Spinal cord (tissue), 10 donors: Measurements from ENCODE around the gene DKC1. TPM values are rescaled to one million over a fixed set of nuclear protein-coding genes. Genes with fewer than 3 reads are reported as not detected.

Source experiments
- DNase-seq, 6 donors: peaks; one replicate each; pipeline versions ENCODE4 v3.0.0 to v3.0.0-alpha.2; 2013 to 2015; ENCODE audit warnings: low spot score in 6 of 6, low read depth in 4 of 6
- H3K27ac ChIP-seq: one replicate; pipeline ENCODE4 v1.5.1; 2013; ENCODE audit warnings: low read depth, low read length, control low read depth
- H3K27me3 ChIP-seq: one replicate; pipeline ENCODE4 v1.6.1; 2013; ENCODE audit warnings: low read length; ENCODE audit not compliant: control insufficient read depth, insufficient read depth
- H3K36me3 ChIP-seq: one replicate; pipeline ENCODE4 v1.6.1; 2013; ENCODE audit warnings: low read length; ENCODE audit not compliant: control insufficient read depth, insufficient read depth
- H3K4me1 ChIP-seq: one replicate; pipeline ENCODE4 v1.6.1; 2013; ENCODE audit warnings: low read length; ENCODE audit not compliant: control insufficient read depth, insufficient read depth
- H3K4me3 ChIP-seq: one replicate; pipeline ENCODE4 v1.5.1; 2013; ENCODE audit warnings: low read depth, low read length, control low read depth
- H3K9me3 ChIP-seq: one replicate; pipeline ENCODE4 v1.6.1; 2013; ENCODE audit warnings: low read length; ENCODE audit not compliant: control insufficient read depth, insufficient read depth
- WGBS: methylation state at CpG from one replicate; pipeline ENCODE4 v1.1.5; 2013; ENCODE audit warnings: missing lambda C conversion rate; ENCODE audit not compliant: insufficient coverage; 5-methylcytosine and 5-hydroxymethylcytosine counted together
- polyA plus RNA-seq, 2 donors: library from polyadenylated mRNA; unstranded; fragments of 120-200 nt; gene quantifications; one replicate each; pipeline ENCODE4 v1.2.1, GENCODE V29; 2013; ENCODE audit not compliant: insufficient read length in 2 of 2
- total RNA-seq, 2 donors: library from RNA; depleted of rRNA in 1 of 2; stranded (reverse); fragments of 120-200 nt in 1 of 2; fragments of >200 nt in 1 of 2; gene quantifications; one replicate each; pipeline versions ENCODE4 v1.2.3 to v1.2.4, GENCODE V29; 2013 to 2014
- donor health status: healthy.

Gene DKC1
- total and polyA plus RNA-seq, 4 donors = 20.1 to 42.4 (median 34.0) TPM

DNA sequence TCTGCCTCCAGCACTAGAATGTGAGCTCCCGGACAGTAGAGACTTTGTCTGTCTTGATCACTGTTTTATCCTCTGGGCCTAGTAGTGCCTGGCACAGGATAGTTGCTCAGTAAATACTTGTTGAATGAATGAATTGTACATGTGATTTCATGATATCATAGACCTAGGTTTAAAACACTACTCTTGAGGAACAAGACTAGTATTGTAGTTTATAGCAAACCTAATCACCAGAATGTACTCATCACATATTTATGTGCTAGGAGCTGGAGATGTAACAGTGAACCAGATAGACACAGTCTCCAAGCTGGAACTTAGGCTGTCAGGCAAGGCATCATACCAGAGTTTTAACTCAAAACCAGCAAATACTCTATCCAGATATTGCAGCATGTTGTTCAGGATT, 35.2 kb upstream of the DKC1 start:
- no peak for DNase-seq
- WGBS = no CpG with 5 or more reads among the region's 1 CpG

DNA sequence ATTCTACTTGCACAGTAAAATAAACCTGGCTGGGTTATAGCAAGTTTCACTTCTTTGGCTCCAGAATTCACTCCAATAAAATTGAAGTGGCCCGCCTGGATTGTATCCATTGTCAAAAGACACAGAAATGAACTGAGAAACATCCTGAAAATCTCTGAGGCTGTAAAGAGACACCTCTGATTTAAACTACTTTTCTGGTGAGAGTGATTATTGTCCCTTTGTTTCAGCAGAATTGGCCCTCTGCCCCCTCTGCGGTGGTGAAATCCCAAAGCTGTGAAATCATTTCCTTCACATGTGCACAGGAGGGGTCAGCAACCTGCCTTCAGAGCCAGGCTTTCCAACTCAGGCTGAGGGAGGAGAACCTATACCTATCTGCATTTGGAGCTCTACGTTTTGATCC, 34.8 kb upstream of the DKC1 start:
- peak overlapping the region; percentile 49 for H3K27ac ChIP-seq
- DNase-seq = peak in 1 of 6 donors; percentile 23
- 40% methylated on average over 3 of the region's 3 CpGs for WGBS

More for the DNA sequence above, 35.2 kb upstream of the DKC1 start:
- Histone ChIP-seq H3K9me3 (no peaks in the 10 kb centered on the region), H3K4me3 (no peak overlapping the region), H3K27me3 (no peaks in the 10 kb centered on the region), H3K4me1 (no peaks in the 10 kb centered on the region), H3K27ac (peak overlapping the region; percentile 49), H3K36me3 (no peaks in the 10 kb centered on the region)

DNA sequence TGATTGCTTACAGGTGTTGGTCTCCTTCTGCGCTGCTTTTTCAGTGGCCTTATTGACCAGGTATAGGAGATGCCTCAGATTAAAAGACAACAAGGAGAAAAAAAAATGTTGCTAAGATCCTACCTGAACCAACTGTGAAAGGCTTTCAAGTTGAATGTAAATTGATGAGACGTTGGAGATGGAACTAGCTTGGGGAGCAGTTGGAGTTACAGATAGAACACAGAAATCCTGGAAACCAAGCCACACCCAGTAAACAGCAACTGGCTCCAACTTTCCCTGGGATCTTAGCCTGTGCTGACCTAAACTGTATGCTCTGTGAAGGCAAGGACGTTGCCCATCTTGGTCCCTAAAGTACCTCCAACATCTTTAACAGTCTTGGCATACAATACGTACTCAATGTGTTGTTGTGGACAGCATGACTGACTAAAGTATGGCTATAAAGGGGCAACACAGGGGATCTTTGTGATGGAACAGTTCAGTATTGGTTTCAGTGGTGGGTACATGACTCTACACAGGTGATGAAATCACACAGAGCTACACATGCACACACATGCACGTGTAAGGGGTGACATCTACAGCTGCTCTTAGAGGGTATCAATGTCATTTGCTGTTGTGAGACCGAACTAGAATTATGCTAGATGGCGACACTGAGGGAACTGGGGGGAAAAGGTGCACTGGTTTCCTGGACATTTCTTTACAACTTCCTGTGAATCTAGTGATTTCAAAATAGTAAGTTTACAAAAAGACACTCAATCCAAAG, 34.1 kb upstream of the DKC1 start:
- 83% methylated on average over 1 of the region's 7 CpGs for WGBS
- no peak for DNase-seq
- no peaks in the 10 kb centered on the region for H3K27me3 ChIP-seq
- no peak overlapping the region for H3K27ac ChIP-seq
- H3K36me3 ChIP-seq = no peaks in the 10 kb centered on the region
- no peaks in the 10 kb centered on the region for H3K9me3 ChIP-seq
- no peak overlapping the region for H3K4me3 ChIP-seq
- H3K4me1 ChIP-seq = no peaks in the 10 kb centered on the region

More for the DNA sequence above, 34.8 kb upstream of the DKC1 start:
- H3K4me1 ChIP-seq = no peaks in the 10 kb centered on the region
- no peaks in the 10 kb centered on the region for H3K36me3 ChIP-seq
- no peak overlapping the region for H3K4me3 ChIP-seq
- no peaks in the 10 kb centered on the region for H3K27me3 ChIP-seq
- H3K9me3 ChIP-seq = no peaks in the 10 kb centered on the region

DNA sequence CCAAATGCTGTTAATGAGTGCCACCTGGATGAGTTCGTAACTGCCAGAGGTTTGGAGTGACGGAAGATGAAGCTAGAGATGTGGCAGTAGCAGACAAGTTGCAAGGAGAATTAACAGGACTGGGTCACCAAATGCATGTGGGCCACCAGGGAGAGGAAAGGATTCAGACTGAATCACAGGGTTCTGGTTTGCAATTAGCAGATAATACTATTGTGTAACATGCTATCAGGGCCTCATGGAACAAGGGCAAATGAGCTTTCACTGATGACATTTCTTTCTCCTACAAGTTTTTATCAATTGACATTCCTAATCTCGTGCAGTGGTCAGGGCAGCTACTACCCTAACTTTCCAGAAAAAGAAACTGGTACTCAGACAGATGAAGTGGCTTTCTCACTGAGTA, 33.2 kb upstream of the DKC1 start:
- no peak overlapping the region for H3K27ac ChIP-seq
- H3K4me1 ChIP-seq = peaks cover 1% of the 10 kb centered on the region
- DNase-seq = no peak
- no peaks in the 10 kb centered on the region for H3K27me3 ChIP-seq
- H3K4me3 ChIP-seq = no peak overlapping the region
- WGBS = 67% methylated on average over 3 of the region's 3 CpGs
- no peaks in the 10 kb centered on the region for H3K9me3 ChIP-seq
- H3K36me3 ChIP-seq = no peaks in the 10 kb centered on the region

DNA sequence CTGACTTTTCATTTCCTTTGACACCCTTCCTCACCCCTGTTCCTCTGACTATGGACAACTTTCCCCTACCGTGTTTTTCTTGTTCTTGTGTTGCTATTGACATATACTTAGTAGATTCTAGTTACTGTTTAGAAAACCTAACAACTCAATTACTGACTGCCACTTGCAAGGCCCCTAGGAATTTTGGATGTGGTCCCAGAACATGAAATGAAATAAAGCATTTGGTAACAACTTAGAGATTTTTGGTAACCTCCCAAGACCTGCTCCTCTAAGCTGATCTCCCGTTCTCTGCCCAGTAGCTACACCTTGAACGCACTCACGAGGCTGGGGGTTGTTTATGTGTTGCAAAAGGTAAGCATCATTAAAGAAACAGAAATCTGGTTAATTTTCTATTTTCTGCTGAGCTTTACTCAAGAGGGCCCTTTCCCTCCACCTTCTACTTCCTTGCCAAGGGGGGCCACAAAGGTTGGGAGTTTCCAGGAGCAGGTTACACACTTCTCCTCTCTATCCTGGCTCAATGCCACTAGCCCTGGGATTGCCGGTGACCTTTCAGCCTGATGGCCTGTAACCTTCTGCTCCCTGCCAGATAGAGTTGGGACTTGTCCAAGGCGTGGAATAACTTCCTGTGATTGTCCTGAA, 32.3 kb upstream of the DKC1 start:
- H3K27ac ChIP-seq = peak overlapping the region; percentile 10
- H3K36me3 ChIP-seq = no peaks in the 10 kb centered on the region
- no peaks in the 10 kb centered on the region for H3K27me3 ChIP-seq
- H3K4me3 ChIP-seq = no peak overlapping the region
- H3K9me3 ChIP-seq = no peaks in the 10 kb centered on the region
- peak in 1 of 6 donors; percentile 27 for DNase-seq
- peaks cover 4% of the 10 kb centered on the region for H3K4me1 ChIP-seq
- 67% methylated on average over 2 of the region's 6 CpGs for WGBS

DNA sequence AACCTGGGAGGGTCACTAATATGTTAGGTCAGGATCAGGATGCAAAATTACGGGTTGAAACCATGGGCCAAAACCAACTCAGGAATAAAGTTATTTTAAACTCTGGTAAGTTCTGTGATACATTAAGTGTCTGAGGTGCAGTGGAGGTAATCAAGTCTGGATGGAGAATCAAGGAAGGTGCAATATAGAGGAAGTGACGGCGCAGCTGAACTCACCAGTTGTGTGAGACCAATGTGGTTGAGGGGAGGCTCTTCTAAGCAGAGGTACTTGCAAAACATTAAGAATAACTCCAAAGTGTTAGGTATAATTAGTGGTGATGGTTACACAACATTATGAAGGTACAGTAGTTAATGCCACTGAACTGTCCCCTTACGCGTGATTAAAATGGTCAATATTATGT, 31.5 kb upstream of the DKC1 start:
- Histone ChIP-seq H3K9me3 (no peaks in the 10 kb centered on the region), H3K4me3 (no peak overlapping the region), H3K27ac (no peak overlapping the region), H3K36me3 (no peaks in the 10 kb centered on the region), H3K27me3 (no peaks in the 10 kb centered on the region), H3K4me1 (peaks cover 8% of the 10 kb centered on the region)
- 87% methylated on average over 3 of the region's 5 CpGs for WGBS
- no peak for DNase-seq

DNA sequence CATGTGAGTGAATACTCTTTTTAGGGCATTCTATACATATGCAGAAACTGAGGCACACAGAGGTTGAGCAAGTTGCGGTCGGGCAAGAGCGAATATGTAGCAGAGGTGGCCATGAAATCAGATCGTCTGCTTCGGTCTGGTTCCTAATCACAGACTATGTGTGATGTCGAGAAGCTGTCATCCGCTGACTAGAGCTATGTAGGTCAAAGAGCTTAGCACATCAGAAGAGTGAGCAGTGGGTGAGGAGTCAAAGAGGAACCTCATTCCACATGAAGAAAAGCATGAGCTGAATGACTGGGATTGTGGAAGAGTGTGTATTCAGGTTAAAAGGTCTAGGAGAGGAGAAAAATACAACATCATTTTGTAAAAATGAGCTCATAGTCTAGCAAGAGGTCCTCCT, 30.8 kb upstream of the DKC1 start:
- no peak for DNase-seq
- H3K36me3 ChIP-seq = no peaks in the 10 kb centered on the region
- H3K27ac ChIP-seq = peak overlapping the region; percentile 45
- no peaks in the 10 kb centered on the region for H3K27me3 ChIP-seq
- no peaks in the 10 kb centered on the region for H3K9me3 ChIP-seq
- H3K4me1 ChIP-seq = peaks cover 8% of the 10 kb centered on the region
- H3K4me3 ChIP-seq = no peak overlapping the region
- WGBS = 83% methylated on average over 7 of the region's 7 CpGs

DNA sequence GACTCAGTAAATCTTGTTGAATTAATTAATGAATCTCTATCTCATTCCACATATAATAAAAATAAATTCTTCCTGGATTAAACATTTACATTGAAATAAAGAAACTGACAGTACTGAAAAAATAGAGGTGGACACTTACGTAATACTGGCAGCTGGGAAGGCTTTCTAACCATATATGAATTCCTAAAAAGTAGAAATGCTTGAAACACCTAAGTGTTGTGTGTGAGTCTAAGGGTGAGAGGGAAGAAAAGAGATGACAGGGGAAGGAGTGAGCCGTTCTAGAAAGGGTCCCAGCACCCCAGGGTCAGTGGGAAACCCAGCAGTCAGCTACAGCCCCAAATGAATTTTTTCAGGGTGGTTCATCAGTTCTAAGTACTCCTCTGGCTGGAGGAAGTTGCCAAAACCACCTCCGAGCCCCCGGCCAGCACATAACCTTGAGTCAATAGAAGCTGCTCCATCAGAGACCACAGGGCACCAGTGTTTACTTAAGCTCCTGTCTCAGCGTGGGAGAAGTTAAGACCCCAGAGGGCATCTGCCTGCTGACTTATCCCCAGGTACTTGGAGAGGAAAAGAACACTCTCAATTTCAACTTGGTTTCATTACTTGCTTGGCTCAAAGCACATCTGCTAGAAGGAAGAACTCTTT, 30.1 kb upstream of the DKC1 start:
- 47% methylated on average over 4 of the region's 5 CpGs for WGBS
- no peak for DNase-seq
- peaks cover 8% of the 10 kb centered on the region for H3K4me1 ChIP-seq
- no peaks in the 10 kb centered on the region for H3K27me3 ChIP-seq
- H3K4me3 ChIP-seq = no peak overlapping the region
- peak overlapping the region; percentile 17 for H3K27ac ChIP-seq
- H3K36me3 ChIP-seq = no peaks in the 10 kb centered on the region
- H3K9me3 ChIP-seq = no peaks in the 10 kb centered on the region

DNA sequence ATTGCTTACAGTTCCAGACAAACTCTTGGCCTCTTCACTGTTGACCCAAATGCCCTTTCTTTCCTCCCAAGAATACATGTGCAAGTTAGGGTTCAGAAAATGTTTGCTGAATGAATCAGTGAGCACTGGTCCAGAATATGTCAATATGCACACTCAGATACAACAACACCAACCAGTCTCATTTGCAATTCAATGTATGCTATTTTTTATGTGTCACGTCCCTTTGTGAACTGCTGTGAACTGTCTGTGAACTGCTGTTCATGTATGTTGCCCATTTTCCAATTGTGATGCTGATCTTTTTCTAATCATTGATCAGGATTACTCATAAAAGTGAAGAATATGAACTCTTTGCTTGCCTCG, 29.6 kb upstream of the DKC1 start:
- DNase-seq = no peak
- no peak overlapping the region for H3K4me3 ChIP-seq
- H3K27me3 ChIP-seq = no peaks in the 10 kb centered on the region
- peaks cover 8% of the 10 kb centered on the region for H3K4me1 ChIP-seq
- no peaks in the 10 kb centered on the region for H3K36me3 ChIP-seq
- no CpG with 5 or more reads among the region's 2 CpGs for WGBS
- H3K9me3 ChIP-seq = no peaks in the 10 kb centered on the region
- peak overlapping the region; percentile 17 for H3K27ac ChIP-seq
